Measurements from ENCODE around the gene MYO5B.

Gene MYO5B

GRCh38 chr18:50074404-50074803 lies 120.5 kb downstream of the MYO5B start:
- no peak overlapping the region for H3K9ac ChIP-seq (ENCODE audit: low read depth, low read length, poor library complexity)
- no peak overlapping the region for H3K14ac ChIP-seq (ENCODE audit: low read length)
- peaks cover 0 to 5% (median 0%) of the 10 kb centered on the region in 3 experiments for H3K27me3 ChIP-seq (ENCODE audit: control insufficient read depth in 3 of 3, insufficient read depth in 3 of 3, low read depth in 1 of 3, low read length in 3 of 3)
- DNase-seq (ENCODE audit: low spot score) = no peak
- H3K4me2 ChIP-seq (ENCODE audit: insufficient read depth, low read length, poor library complexity, severe bottlenecking) = no peak overlapping the region
- no peak overlapping the region for H3K18ac ChIP-seq (ENCODE audit: low read length)
- no CpG with 5 or more reads among the region's 5 CpGs for WGBS, 2 donors (ENCODE audit: extremely low coverage in 2 of 2, insufficient read length in 2 of 2, insufficient replicate concordance in 1 of 2)
- H3K36me3 ChIP-seq (replicated peaks in 1 of 2; ENCODE audit: control insufficient read depth in 2 of 2, insufficient read depth in 2 of 2, low read length in 2 of 2) = no peaks in the 10 kb centered on the region
- no peaks in the 10 kb centered on the region for H3K9me3 ChIP-seq (replicated peaks in 1 of 2; ENCODE audit: control insufficient read depth in 2 of 2, insufficient read depth in 1 of 2, low read depth in 1 of 2, low read length in 2 of 2)
- no peak overlapping the region for H2BK12ac ChIP-seq (ENCODE audit: low read length)
- H2AK5ac ChIP-seq (ENCODE audit: low read depth, low read length) = no peak overlapping the region
- H4K8ac ChIP-seq (ENCODE audit: low read depth, low read length) = no peak overlapping the region
- no peak overlapping the region for H4K91ac ChIP-seq (ENCODE audit: low read depth, low read length, poor library complexity)
- peaks cover 0 to 1% of the 10 kb centered on the region in 2 donors for H3K4me1 ChIP-seq (ENCODE audit: control insufficient read depth in 2 of 2, insufficient read depth in 1 of 2, low read depth in 1 of 2, low read length in 2 of 2)
- H3K4ac ChIP-seq (ENCODE audit: low read length) = no peak overlapping the region
- no peak overlapping the region for H2BK15ac ChIP-seq (ENCODE audit: low read length)
- no peak overlapping the region for H2AFZ ChIP-seq (ENCODE audit: low read length)
- H2BK120ac ChIP-seq (ENCODE audit: low read depth, low read length) = no peak overlapping the region
- no peak overlapping the region for H3K27ac ChIP-seq (replicated peaks; ENCODE audit: low read length)
- no peaks in the 10 kb centered on the region for H3K79me1 ChIP-seq (ENCODE audit: low read depth, low read length)
- no peak overlapping the region for H3K4me3 ChIP-seq (ENCODE audit: low read length in 2 of 2)
- H2BK5ac ChIP-seq (ENCODE audit: low read length) = no peak overlapping the region
- H3K23ac ChIP-seq (ENCODE audit: low read depth, low read length, poor library complexity) = no peak overlapping the region

GRCh38 chr18:50073319-50073718 lies 121.6 kb downstream of the MYO5B start:
- Histone ChIP-seq H3K9me3 (replicated peaks in 1 of 2; ENCODE audit: control insufficient read depth in 2 of 2, insufficient read depth in 1 of 2, low read depth in 1 of 2, low read length in 2 of 2) (no peaks in the 10 kb centered on the region), H2BK120ac (ENCODE audit: low read depth, low read length) (no peak overlapping the region), H3K4me1 (ENCODE audit: control insufficient read depth in 2 of 2, insufficient read depth in 1 of 2, low read depth in 1 of 2, low read length in 2 of 2) (peaks cover 0 to 1% of the 10 kb centered on the region in 2 donors), H3K23ac (ENCODE audit: low read depth, low read length, poor library complexity) (no peak overlapping the region), H3K9ac (ENCODE audit: low read depth, low read length, poor library complexity) (no peak overlapping the region), H2AK5ac (ENCODE audit: low read depth, low read length) (no peak overlapping the region), H2BK12ac (ENCODE audit: low read length) (no peak overlapping the region), H3K27me3 (ENCODE audit: control insufficient read depth in 3 of 3, insufficient read depth in 3 of 3, low read depth in 1 of 3, low read length in 3 of 3) (peaks cover 0 to 5% (median 0%) of the 10 kb centered on the region in 3 experiments), H2BK15ac (ENCODE audit: low read length) (no peak overlapping the region), H4K91ac (ENCODE audit: low read depth, low read length, poor library complexity) (no peak overlapping the region), H4K8ac (ENCODE audit: low read depth, low read length) (no peak overlapping the region), H2AFZ (ENCODE audit: low read length) (no peak overlapping the region), H3K14ac (ENCODE audit: low read length) (no peak overlapping the region), H2BK5ac (ENCODE audit: low read length) (no peak overlapping the region), H3K79me1 (ENCODE audit: low read depth, low read length) (no peaks in the 10 kb centered on the region), H3K18ac (ENCODE audit: low read length) (no peak overlapping the region), H3K36me3 (replicated peaks in 1 of 2; ENCODE audit: control insufficient read depth in 2 of 2, insufficient read depth in 2 of 2, low read length in 2 of 2) (no peaks in the 10 kb centered on the region), H3K4me3 (ENCODE audit: low read length in 2 of 2) (no peak overlapping the region), H3K4me2 (ENCODE audit: insufficient read depth, low read length, poor library complexity, severe bottlenecking) (no peak overlapping the region), H3K4ac (ENCODE audit: low read length) (no peak overlapping the region), H3K27ac (replicated peaks; ENCODE audit: low read length) (no peak overlapping the region)
- WGBS, 2 donors (ENCODE audit: extremely low coverage in 2 of 2, insufficient read length in 2 of 2, insufficient replicate concordance in 1 of 2) = no CpG with 5 or more reads among the region's 2 CpGs
- no peak for DNase-seq (ENCODE audit: low spot score)

- no peaks in the 10 kb centered on the region for H3K79me1 ChIP-seq (ENCODE audit: low read depth, low read length)
- no peak overlapping the region for H2AFZ ChIP-seq (ENCODE audit: low read length)
- H2BK5ac ChIP-seq (ENCODE audit: low read length) = no peak overlapping the region
- no peak overlapping the region for H3K4me2 ChIP-seq (ENCODE audit: insufficient read depth, low read length, poor library complexity, severe bottlenecking)
- no peak overlapping the region for H3K18ac ChIP-seq (ENCODE audit: low read length)
- no peak overlapping the region for H3K23ac ChIP-seq (ENCODE audit: low read depth, low read length, poor library complexity)
- no peaks in the 10 kb centered on the region for H3K36me3 ChIP-seq (replicated peaks in 1 of 2; ENCODE audit: control insufficient read depth in 2 of 2, insufficient read depth in 2 of 2, low read length in 2 of 2)
- no peak overlapping the region for H3K14ac ChIP-seq (ENCODE audit: low read length)
- H4K91ac ChIP-seq (ENCODE audit: low read depth, low read length, poor library complexity) = no peak overlapping the region
- H3K27ac ChIP-seq (replicated peaks; ENCODE audit: low read length) = no peak overlapping the region
- H4K8ac ChIP-seq (ENCODE audit: low read depth, low read length) = no peak overlapping the region
- H3K4me1 ChIP-seq (ENCODE audit: control insufficient read depth in 2 of 2, insufficient read depth in 1 of 2, low read depth in 1 of 2, low read length in 2 of 2) = peaks cover 0 to 1% of the 10 kb centered on the region in 2 donors
- H3K9me3 ChIP-seq (replicated peaks in 1 of 2; ENCODE audit: control insufficient read depth in 2 of 2, insufficient read depth in 1 of 2, low read depth in 1 of 2, low read length in 2 of 2) = no peaks in the 10 kb centered on the region
- no CpG with 5 or more reads among the region's 2 CpGs for WGBS, 2 donors (ENCODE audit: extremely low coverage in 2 of 2, insufficient read length in 2 of 2, insufficient replicate concordance in 1 of 2)
- peaks cover 0 to 5% (median 0%) of the 10 kb centered on the region in 3 experiments for H3K27me3 ChIP-seq (ENCODE audit: control insufficient read depth in 3 of 3, insufficient read depth in 3 of 3, low read depth in 1 of 3, low read length in 3 of 3)
- no peak overlapping the region for H3K4ac ChIP-seq (ENCODE audit: low read length)
- DNase-seq (ENCODE audit: low spot score) = no peak
- no peak overlapping the region for H3K9ac ChIP-seq (ENCODE audit: low read depth, low read length, poor library complexity)
- no peak overlapping the region for H3K4me3 ChIP-seq (ENCODE audit: low read length in 2 of 2)
- H2BK15ac ChIP-seq (ENCODE audit: low read length) = no peak overlapping the region
- no peak overlapping the region for H2BK12ac ChIP-seq (ENCODE audit: low read length)
- H2AK5ac ChIP-seq (ENCODE audit: low read depth, low read length) = no peak overlapping the region
- no peak overlapping the region for H2BK120ac ChIP-seq (ENCODE audit: low read depth, low read length)
Measured at GRCh38 chr18:50072146-50072545, 122.8 kb downstream of the MYO5B start.

GRCh38 chr18:50071397-50071796 lies 123.5 kb downstream of the MYO5B start:
- Histone ChIP-seq H2BK120ac (ENCODE audit: low read depth, low read length) (no peak overlapping the region), H3K23ac (ENCODE audit: low read depth, low read length, poor library complexity) (no peak overlapping the region), H2AFZ (ENCODE audit: low read length) (no peak overlapping the region), H3K79me1 (ENCODE audit: low read depth, low read length) (no peaks in the 10 kb centered on the region), H3K27me3 (ENCODE audit: control insufficient read depth in 3 of 3, insufficient read depth in 3 of 3, low read depth in 1 of 3, low read length in 3 of 3) (peaks cover 0 to 7% (median 0%) of the 10 kb centered on the region in 3 experiments), H3K14ac (ENCODE audit: low read length) (no peak overlapping the region), H3K4ac (ENCODE audit: low read length) (no peak overlapping the region), H3K4me3 (ENCODE audit: low read length in 2 of 2) (no peak overlapping the region), H3K4me2 (ENCODE audit: insufficient read depth, low read length, poor library complexity, severe bottlenecking) (no peak overlapping the region), H3K36me3 (replicated peaks in 1 of 2; ENCODE audit: control insufficient read depth in 2 of 2, insufficient read depth in 2 of 2, low read length in 2 of 2) (no peaks in the 10 kb centered on the region), H2BK5ac (ENCODE audit: low read length) (no peak overlapping the region), H2BK15ac (ENCODE audit: low read length) (no peak overlapping the region), H4K8ac (ENCODE audit: low read depth, low read length) (no peak overlapping the region), H3K18ac (ENCODE audit: low read length) (no peak overlapping the region), H2BK12ac (ENCODE audit: low read length) (no peak overlapping the region), H3K9ac (ENCODE audit: low read depth, low read length, poor library complexity) (no peak overlapping the region), H3K27ac (replicated peaks; ENCODE audit: low read length) (no peak overlapping the region), H3K4me1 (ENCODE audit: control insufficient read depth in 2 of 2, insufficient read depth in 1 of 2, low read depth in 1 of 2, low read length in 2 of 2) (peaks cover 0 to 1% of the 10 kb centered on the region in 2 donors), H4K91ac (ENCODE audit: low read depth, low read length, poor library complexity) (no peak overlapping the region), H2AK5ac (ENCODE audit: low read depth, low read length) (no peak overlapping the region), H3K9me3 (replicated peaks in 1 of 2; ENCODE audit: control insufficient read depth in 2 of 2, insufficient read depth in 1 of 2, low read depth in 1 of 2, low read length in 2 of 2) (no peaks in the 10 kb centered on the region)
- no CpG with 5 or more reads among the region's 4 CpGs for WGBS, 2 donors (ENCODE audit: extremely low coverage in 2 of 2, insufficient read length in 2 of 2, insufficient replicate concordance in 1 of 2)
- no peak for DNase-seq (ENCODE audit: low spot score)
